ENCODE results near the gene COL11A2. TPM values are rescaled to one million over a fixed set of nuclear protein-coding genes. Genes with fewer than 3 reads are reported as not detected.

Gene COL11A2
- total RNA-seq, 1 experiment from 2014 or later, result 0.91 TPM

GRCh38 chr6:33217246-33217645 is 25.0 kb upstream of the COL11A2 start:
- ChIA-PET POLR2A (interaction anchor here (2.0 kb wide), 1 partner anchor 8 kb away, joined by 11 read pairs; the partner anchor contains the start of gene RING1), CTCF (no interaction called here)
- Mint-ChIP-seq H3K4me3 (ENCODE audit: unreplicated experiment) (no peak overlapping the region), H3K36me3 (ENCODE audit: insufficient read depth, unreplicated experiment) (peaks cover 6% of the 10 kb centered on the region), H3K4me1 (ENCODE audit: insufficient read depth, unreplicated experiment) (peaks cover 17% of the 10 kb centered on the region), H3K27ac (ENCODE audit: low read depth, unreplicated experiment) (no peak overlapping the region), H3K27me3 (ENCODE audit: insufficient read depth, unreplicated experiment) (peaks cover 59% of the 10 kb centered on the region), H3K9me3 (ENCODE audit: unreplicated experiment) (no peaks in the 10 kb centered on the region)
- intact Hi-C loops (cut with micrococcal nuclease), result no loop called here
- no peak for TF ChIP-seq CTCF (IDR thresholded peaks at IDR 0.05; ENCODE audit: unreplicated experiment)
- no peak for DNase-seq (ENCODE audit: unreplicated experiment)
- BruUV-seq (replicated peaks), result no TSS peak

GRCh38 chr6:33216117-33216649 is 23.9 kb upstream of the COL11A2 start:
- ChIA-PET POLR2A (no interaction called here), CTCF (interaction anchor here (0.6 kb wide), 1 partner anchor 19 kb away, joined by 4 read pairs; no protein-coding TSS in a partner anchor)
- Mint-ChIP-seq H3K27me3 (ENCODE audit: insufficient read depth, unreplicated experiment) (peaks cover 51% of the 10 kb centered on the region), H3K36me3 (ENCODE audit: insufficient read depth, unreplicated experiment) (peaks cover 6% of the 10 kb centered on the region), H3K27ac (ENCODE audit: low read depth, unreplicated experiment) (no peak overlapping the region), H3K4me1 (ENCODE audit: insufficient read depth, unreplicated experiment) (peaks cover 17% of the 10 kb centered on the region), H3K9me3 (ENCODE audit: unreplicated experiment) (no peaks in the 10 kb centered on the region), H3K4me3 (ENCODE audit: unreplicated experiment) (no peak overlapping the region)
- no peak for TF ChIP-seq CTCF (IDR thresholded peaks at IDR 0.05; ENCODE audit: unreplicated experiment)
- DNase-seq (ENCODE audit: unreplicated experiment), result no peak
- intact Hi-C loops (cut with micrococcal nuclease), result no loop called here
- no TSS peak for BruUV-seq (replicated peaks)

GRCh38 chr6:33215271-33216116 is 23.2 kb upstream of the COL11A2 start:
- POLR2A ChIA-PET, result no interaction called here
- peaks cover 10% of the 10 kb centered on the region for H3K36me3 Mint-ChIP-seq (ENCODE audit: insufficient read depth, unreplicated experiment)
- DNase-seq (ENCODE audit: unreplicated experiment), result no peak
- BruUV-seq (replicated peaks), result no TSS peak
- H3K27ac Mint-ChIP-seq (ENCODE audit: low read depth, unreplicated experiment), result no peak overlapping the region
- peaks cover 51% of the 10 kb centered on the region for H3K27me3 Mint-ChIP-seq (ENCODE audit: insufficient read depth, unreplicated experiment)
- intact Hi-C loops (cut with micrococcal nuclease), result no loop called here
- no peaks in the 10 kb centered on the region for H3K9me3 Mint-ChIP-seq (ENCODE audit: unreplicated experiment)
- CTCF ChIA-PET, result no interaction called here
- H3K4me3 Mint-ChIP-seq (ENCODE audit: unreplicated experiment), result no peak overlapping the region
- H3K4me1 Mint-ChIP-seq (ENCODE audit: insufficient read depth, unreplicated experiment), result peaks cover 17% of the 10 kb centered on the region
- TF ChIP-seq CTCF (IDR thresholded peaks at IDR 0.05; ENCODE audit: unreplicated experiment), result no peak

GRCh38 chr6:33213989-33214335 is 21.7 kb upstream of the COL11A2 start:
- DNase-seq (ENCODE audit: unreplicated experiment), result no peak
- Mint-ChIP-seq H3K36me3 (ENCODE audit: insufficient read depth, unreplicated experiment) (peaks cover 14% of the 10 kb centered on the region), H3K27ac (ENCODE audit: low read depth, unreplicated experiment) (no peak overlapping the region), H3K27me3 (ENCODE audit: insufficient read depth, unreplicated experiment) (peaks cover 51% of the 10 kb centered on the region), H3K4me1 (ENCODE audit: insufficient read depth, unreplicated experiment) (peaks cover 28% of the 10 kb centered on the region), H3K4me3 (ENCODE audit: unreplicated experiment) (peak overlapping the region; percentile 50), H3K9me3 (ENCODE audit: unreplicated experiment) (no peaks in the 10 kb centered on the region)
- no TSS peak for BruUV-seq (replicated peaks)
- CTCF ChIA-PET, result interaction anchor here (0.6 kb wide), 1 partner anchor 33 kb away, joined by 3 read pairs; no protein-coding TSS in a partner anchor
- intact Hi-C loops (cut with micrococcal nuclease), result no loop called here
- TF ChIP-seq CTCF (IDR thresholded peaks at IDR 0.05; ENCODE audit: unreplicated experiment), result no peak
- POLR2A ChIA-PET, result no interaction called here

All from MCF 10A (cell line).